ENCODE results near the gene SLC39A11.

DNA sequence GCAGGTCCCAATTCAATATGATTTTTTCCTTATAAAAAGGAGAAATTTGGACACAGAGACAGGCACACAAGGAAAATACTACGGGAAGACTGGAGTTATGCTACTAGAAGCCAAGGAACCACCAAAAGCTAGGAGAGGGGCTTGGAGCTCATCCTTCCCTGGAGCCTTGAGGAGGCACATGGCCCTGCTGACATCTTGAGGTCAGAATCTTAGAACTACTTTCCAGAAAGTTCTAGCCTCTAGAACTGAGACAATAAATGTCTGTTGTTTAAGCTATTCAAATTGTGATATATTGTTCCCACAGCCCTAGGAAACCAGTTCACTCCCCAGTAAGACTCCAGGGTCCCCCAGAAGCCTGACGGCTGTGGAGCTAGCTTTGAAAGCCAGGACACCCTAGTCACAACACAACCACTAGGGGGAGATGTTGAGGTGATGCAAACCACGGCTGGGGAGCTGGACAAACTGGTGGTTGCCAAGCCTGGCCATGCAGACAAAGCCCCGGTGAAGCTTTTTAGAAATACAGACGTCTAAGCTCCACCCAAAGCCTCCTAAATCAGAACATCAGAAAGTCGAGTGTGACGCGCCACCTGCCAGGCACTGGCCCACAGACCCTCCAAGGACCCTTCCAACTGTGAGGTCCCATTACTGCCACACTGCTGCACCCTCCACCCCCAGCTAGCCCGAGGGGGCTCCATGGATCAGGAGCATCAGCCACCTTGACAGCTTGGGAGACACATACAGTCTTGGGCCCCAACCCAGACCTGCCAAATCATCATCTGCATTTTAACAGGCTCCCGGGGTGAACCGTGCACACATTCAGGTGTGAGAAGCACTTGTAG, 106.4 kb downstream of the SLC39A11 start:
- no peak for TF ChIP-seq POLR2A (IDR thresholded peaks at IDR 0.05)
- TF ChIP-seq, protein P1, sequence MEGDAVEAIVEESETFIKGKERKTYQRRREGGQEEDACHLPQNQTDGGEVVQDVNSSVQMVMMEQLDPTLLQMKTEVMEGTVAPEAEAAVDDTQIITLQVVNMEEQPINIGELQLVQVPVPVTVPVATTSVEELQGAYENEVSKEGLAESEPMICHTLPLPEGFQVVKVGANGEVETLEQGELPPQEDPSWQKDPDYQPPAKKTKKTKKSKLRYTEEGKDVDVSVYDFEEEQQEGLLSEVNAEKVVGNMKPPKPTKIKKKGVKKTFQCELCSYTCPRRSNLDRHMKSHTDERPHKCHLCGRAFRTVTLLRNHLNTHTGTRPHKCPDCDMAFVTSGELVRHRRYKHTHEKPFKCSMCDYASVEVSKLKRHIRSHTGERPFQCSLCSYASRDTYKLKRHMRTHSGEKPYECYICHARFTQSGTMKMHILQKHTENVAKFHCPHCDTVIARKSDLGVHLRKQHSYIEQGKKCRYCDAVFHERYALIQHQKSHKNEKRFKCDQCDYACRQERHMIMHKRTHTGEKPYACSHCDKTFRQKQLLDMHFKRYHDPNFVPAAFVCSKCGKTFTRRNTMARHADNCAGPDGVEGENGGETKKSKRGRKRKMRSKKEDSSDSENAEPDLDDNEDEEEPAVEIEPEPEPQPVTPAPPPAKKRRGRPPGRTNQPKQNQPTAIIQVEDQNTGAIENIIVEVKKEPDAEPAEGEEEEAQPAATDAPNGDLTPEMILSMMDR (IDR thresholded peaks at IDR 0.05) = peak; percentile 62 to 91 (median 79)

Data from esophagus squamous epithelium (tissue), 4 donors.